Cardiac septum (tissue), 1 donor: ENCODE measurements around the gene AATF. TPM values are rescaled to one million over a fixed set of nuclear protein-coding genes. Genes with fewer than 3 reads are reported as not detected.

Source experiments
- DNase-seq: peaks from one replicate; pipeline ENCODE4 v3.0.0-alpha.2; 2020; ENCODE audit warnings: low spot score
- intact Hi-C: fragments of 100-400 bp; cut with DNase I; formaldehyde crosslinking; loops from one replicate; pipeline ENCODE4 v1.14.0; 2022
- total RNA-seq: library from RNA; stranded (reverse); fragmentation: NEBNext Ultra II Directional; extraction: Animal tissue kit (Norgen Biotek cat#: 25700); gene quantifications from one replicate; pipeline ENCODE4 v1.2.1, GENCODE V29; 2021
- donor health status: DM: no; HTN: no; CAD: no.

AATF gene
- total RNA-seq, 1 donor from 2014 or later, result 32.7 TPM

GRCh38 chr17:36972905-36973304, 24.2 kb downstream of the AATF start:
- DNase-seq, result no peak
- intact Hi-C loops, result no loop called here

- no peak for DNase-seq
- intact Hi-C loops, result no loop called here
Measured at GRCh38 chr17:36975922-36976515, 27.3 kb downstream of the AATF start.

GRCh38 chr17:36977066-36977465, 28.3 kb downstream of the AATF start:
- DNase-seq, result no peak
- intact Hi-C loops, result no loop called here

GRCh38 chr17:36977568-36977967, 28.8 kb downstream of the AATF start:
- DNase-seq, result no peak
- intact Hi-C loops, result no loop called here

- no peak for DNase-seq
- intact Hi-C loops, result no loop called here
Measured at GRCh38 chr17:36978810-36979564, 30.2 kb downstream of the AATF start.

- intact Hi-C loops, result no loop called here
Measured at GRCh38 chr17:36979565-36979941, 30.8 kb downstream of the AATF start.

GRCh38 chr17:36980280-36980761, 31.6 kb downstream of the AATF start:
- intact Hi-C loops, result no loop called here
- no peak for DNase-seq

More at GRCh38 chr17:36979565-36979941, 30.8 kb downstream of the AATF start:
- no peak for DNase-seq

- intact Hi-C loops, result no loop called here
- no peak for DNase-seq
Measured at GRCh38 chr17:36983618-36984017, 34.9 kb downstream of the AATF start.

- intact Hi-C loops, result no loop called here
- DNase-seq, result no peak
Measured at GRCh38 chr17:36989173-36989572, 40.4 kb downstream of the AATF start.

- DNase-seq, result no peak
Measured at GRCh38 chr17:36992701-36993100, 43.9 kb downstream of the AATF start.

GRCh38 chr17:36993227-36993626, 44.5 kb downstream of the AATF start:
- no peak for DNase-seq
- intact Hi-C loops, result no loop called here

More at GRCh38 chr17:36992701-36993100, 43.9 kb downstream of the AATF start:
- intact Hi-C loops, result no loop called here

GRCh38 chr17:36994438-36994837, 45.7 kb downstream of the AATF start:
- no peak for DNase-seq
- intact Hi-C loops, result no loop called here

- intact Hi-C loops, result no loop called here
- DNase-seq, result no peak
Measured at GRCh38 chr17:36999471-36999870, 50.7 kb downstream of the AATF start.

GRCh38 chr17:37016780-37017179, 68.0 kb downstream of the AATF start:
- intact Hi-C loops, result no loop called here
- DNase-seq, result no peak

GRCh38 chr17:37017404-37017803, 68.7 kb downstream of the AATF start:
- intact Hi-C loops, result no loop called here

GRCh38 chr17:37019117-37019740, 70.5 kb downstream of the AATF start:
- intact Hi-C loops, result no loop called here
- no peak for DNase-seq

More at GRCh38 chr17:37017404-37017803, 68.7 kb downstream of the AATF start:
- no peak for DNase-seq

- no peak for DNase-seq
- intact Hi-C loops, result no loop called here
Measured at GRCh38 chr17:37019741-37020129, 71.0 kb downstream of the AATF start.

GRCh38 chr17:37024181-37024637, 75.5 kb downstream of the AATF start:
- intact Hi-C loops, result no loop called here

GRCh38 chr17:37025238-37025637, 76.5 kb downstream of the AATF start:
- intact Hi-C loops, result no loop called here
- DNase-seq, result no peak

More at GRCh38 chr17:37024181-37024637, 75.5 kb downstream of the AATF start:
- DNase-seq, result no peak

- intact Hi-C loops, result no loop called here
- DNase-seq, result no peak
Measured at GRCh38 chr17:37025847-37026530, 77.2 kb downstream of the AATF start.
